Activated B cell treated with CpG ODN at 0.5 μM for 24 hours (primary cell): ENCODE results near the gene INPP5A. TPM values are rescaled to one million over a fixed set of nuclear protein-coding genes. Genes with fewer than 3 reads are reported as not detected.

Experiments used
- ATAC-seq: fragments of 200-7000 bp; cut with Tn5 transposase; one replicate; pipeline ENCODE4 v1.10.0; 2021; ENCODE audit warnings: low read depth, mild to moderate bottlenecking, moderate library complexity
- CTCF ChIA-PET: fragments of 350-600 bp; sonication (Branson Sonifier 250); formaldehyde crosslinking; loops from one replicate; lab custom pipeline; 2021; ENCODE audit warnings: antibody characterized with exemption; lab: Charles Lee
- POLR2A ChIA-PET: fragments of 350-600 bp; sonication (Branson Sonifier 250); formaldehyde crosslinking; loops from one replicate; lab custom pipeline; 2021; ENCODE audit warnings: antibody characterized with exemption; lab: Charles Lee
- DNase-seq: peaks from one replicate; pipeline ENCODE4 v3.0.0; 2022
- H3K27ac Mint-ChIP-seq: one replicate; pipeline ENCODE4 v1.8.0; 2020; ENCODE audit warnings: mixed read lengths
- H3K27me3 Mint-ChIP-seq: one replicate; pipeline ENCODE4 v1.8.0; 2021; ENCODE audit warnings: mixed read lengths
- H3K36me3 Mint-ChIP-seq: one replicate; pipeline ENCODE4 v1.8.0; 2021; ENCODE audit warnings: low read depth, mixed read lengths
- H3K4me1 Mint-ChIP-seq: one replicate; pipeline ENCODE4 v1.8.0; 2021; ENCODE audit warnings: mixed read lengths
- H3K4me3 Mint-ChIP-seq: one replicate; pipeline ENCODE4 v1.8.0; 2020; ENCODE audit warnings: mild to moderate bottlenecking, mixed read lengths
- H3K9me3 Mint-ChIP-seq: one replicate; pipeline ENCODE4 v1.8.0; 2020; ENCODE audit warnings: mixed read lengths
- CTCF ChIP-seq: fragments of 200-600 bp; IDR thresholded peaks from one replicate; pipeline ENCODE4 v1.8.0; 2022; ENCODE audit warnings: antibody characterized with exemption, mild to moderate bottlenecking
- intact Hi-C: fragments of 100-400 bp; cut with micrococcal nuclease; formaldehyde crosslinking; loops from one replicate; pipeline ENCODE4 v1.15.1; 2024
- total RNA-seq: library from RNA; stranded (reverse); gene quantifications from 2 replicates; pipeline ENCODE4 v1.2.3, GENCODE V29; 2022

The INPP5A gene
- total RNA-seq, 1 donor from 2014 or later, result 24.9 TPM

DNA sequence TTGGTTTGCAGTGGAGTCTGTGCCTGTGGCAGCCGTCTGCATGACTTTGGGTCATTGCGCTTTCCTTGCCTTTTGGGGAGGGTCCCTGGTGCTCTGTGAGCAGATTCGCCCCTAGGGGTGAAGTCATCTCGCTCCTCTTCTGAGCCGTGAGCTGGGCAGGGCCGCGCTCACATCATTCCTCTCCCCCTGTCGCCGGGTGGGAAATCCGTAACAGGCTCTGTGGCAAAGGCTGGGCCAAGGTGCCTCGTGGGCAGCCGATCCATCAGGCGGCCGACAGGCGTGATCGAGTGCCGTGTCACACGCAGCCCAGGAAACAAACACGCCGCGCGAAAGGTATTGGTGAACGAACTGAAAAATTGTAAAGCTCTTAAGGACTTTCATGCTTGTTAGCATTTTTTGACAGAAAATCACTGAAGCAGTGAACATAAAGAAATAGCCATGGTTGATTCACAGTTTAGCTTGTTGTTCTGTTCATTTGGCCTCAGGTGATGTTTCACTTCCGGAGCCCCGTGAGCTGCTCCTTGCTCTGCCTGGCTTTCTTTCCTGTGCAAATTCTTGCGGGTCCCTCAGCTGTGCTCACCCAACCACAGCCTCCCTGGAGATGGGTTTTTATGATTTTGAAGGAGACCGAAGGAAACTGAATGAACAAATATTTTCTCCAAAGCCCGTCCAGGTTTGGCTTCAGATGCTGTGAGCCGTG is 126.2 kb downstream of the INPP5A start:
- H3K27ac Mint-ChIP-seq, result no peak overlapping the region
- H3K36me3 Mint-ChIP-seq, result peaks cover 47% of the 10 kb centered on the region
- CTCF ChIA-PET, result no interaction called here
- H3K9me3 Mint-ChIP-seq, result no peaks in the 10 kb centered on the region
- H3K27me3 Mint-ChIP-seq, result no peaks in the 10 kb centered on the region
- peaks cover 4% of the 10 kb centered on the region for H3K4me1 Mint-ChIP-seq
- H3K4me3 Mint-ChIP-seq, result no peak overlapping the region
- DNase-seq, result no peak
- TF ChIP-seq CTCF, result no peak
- POLR2A ChIA-PET, result no interaction called here
- intact Hi-C loops, result no loop called here
- ATAC-seq, result no peak

GRCh38 chr10:132664407-132664806 is 126.8 kb downstream of the INPP5A start:
- no peak for ATAC-seq
- CTCF ChIA-PET, result no interaction called here
- H3K27ac Mint-ChIP-seq, result no peak overlapping the region
- H3K4me1 Mint-ChIP-seq, result peaks cover 4% of the 10 kb centered on the region
- H3K4me3 Mint-ChIP-seq, result no peak overlapping the region
- H3K27me3 Mint-ChIP-seq, result no peaks in the 10 kb centered on the region
- TF ChIP-seq CTCF, result no peak
- intact Hi-C loops, result no loop called here
- POLR2A ChIA-PET, result no interaction called here
- no peak for DNase-seq
- H3K36me3 Mint-ChIP-seq, result peaks cover 42% of the 10 kb centered on the region
- no peaks in the 10 kb centered on the region for H3K9me3 Mint-ChIP-seq

- TF ChIP-seq CTCF, result no peak
- peaks cover 38% of the 10 kb centered on the region for H3K36me3 Mint-ChIP-seq
- no peak overlapping the region for H3K27ac Mint-ChIP-seq
- POLR2A ChIA-PET, result no interaction called here
- ATAC-seq (no peak), DNase-seq (no peak)
- CTCF ChIA-PET, result no interaction called here
- H3K9me3 Mint-ChIP-seq, result no peaks in the 10 kb centered on the region
- peaks cover 4% of the 10 kb centered on the region for H3K4me1 Mint-ChIP-seq
- H3K4me3 Mint-ChIP-seq, result no peak overlapping the region
- intact Hi-C loops, result no loop called here
- H3K27me3 Mint-ChIP-seq, result no peaks in the 10 kb centered on the region
Measured at GRCh38 chr10:132664883-132665282, 127.3 kb downstream of the INPP5A start.

- ChIA-PET POLR2A (no interaction called here), CTCF (no interaction called here)
- no peak overlapping the region for H3K27ac Mint-ChIP-seq
- H3K4me3 Mint-ChIP-seq, result no peak overlapping the region
- intact Hi-C loops, result no loop called here
- H3K9me3 Mint-ChIP-seq, result no peaks in the 10 kb centered on the region
- no peak for TF ChIP-seq CTCF
- ATAC-seq, result no peak
- peaks cover 26% of the 10 kb centered on the region for H3K36me3 Mint-ChIP-seq
- DNase-seq, result no peak
- H3K27me3 Mint-ChIP-seq, result no peaks in the 10 kb centered on the region
- peaks cover 4% of the 10 kb centered on the region for H3K4me1 Mint-ChIP-seq
Measured at GRCh38 chr10:132665946-132666704, 128.5 kb downstream of the INPP5A start.

- Mint-ChIP-seq H3K9me3 (no peaks in the 10 kb centered on the region), H3K4me3 (no peak overlapping the region), H3K27ac (no peak overlapping the region), H3K27me3 (no peaks in the 10 kb centered on the region), H3K4me1 (peaks cover 4% of the 10 kb centered on the region), H3K36me3 (peaks cover 26% of the 10 kb centered on the region)
- POLR2A ChIA-PET, result no interaction called here
- intact Hi-C loops, result no loop called here
- DNase-seq (no peak), ATAC-seq (no peak)
- CTCF ChIA-PET, result interaction anchor here (0.9 kb wide), 1 partner anchor 11 kb away, joined by 3 read pairs; no protein-coding TSS in a partner anchor
- no peak for TF ChIP-seq CTCF
Measured at GRCh38 chr10:132666705-132667341, 129.2 kb downstream of the INPP5A start.
